Activated T-cell treated with anti-CD3 and anti-CD28 coated beads, Interleukin-2, amount 50 U/mL, for 72 hours (primary cell): ENCODE results near the gene TAC1. TPM values are rescaled to one million over a fixed set of nuclear protein-coding genes. Genes with fewer than 3 reads are reported as not detected.
"Not testable (repeated sequence)": the region's sequence is repeated elsewhere in the genome, so short reads cannot be mapped to it uniquely, and the experiment has no call there.

Source experiments
- ATAC-seq, 2 donors: fragments of 150-1000 bp; cut with Tn5 transposase; replicated peaks in 1 of 2; 2 replicates each; pipeline ENCODE4 v1.10.0; 2021; ENCODE audit warnings: moderate library complexity in 2 of 2, mild to moderate bottlenecking in 1 of 2
- DNase-seq, 2 donors: peaks; one replicate each; pipeline ENCODE4 v3.0.0; 2021 to 2022; ENCODE audit warnings: mixed read lengths in 1 of 2
- H3K27ac Mint-ChIP-seq: one replicate; pipeline ENCODE4 v1.8.0; 2022; ENCODE audit warnings: mild to moderate bottlenecking, moderate library complexity, mixed read lengths
- H3K27me3 Mint-ChIP-seq: one replicate; pipeline ENCODE4 v1.8.0; 2022; ENCODE audit warnings: low read depth, mixed read lengths
- H3K36me3 Mint-ChIP-seq, 2 donors: one replicate each; pipeline ENCODE4 v1.8.0; 2022; ENCODE audit warnings: mixed read lengths in 2 of 2, mild to moderate bottlenecking in 1 of 2; ENCODE audit not compliant: insufficient read depth in 2 of 2
- H3K4me1 Mint-ChIP-seq: one replicate; pipeline ENCODE4 v1.8.0; 2022; ENCODE audit warnings: low read depth, mixed read lengths
- H3K4me3 Mint-ChIP-seq, 2 donors: one replicate each; pipeline ENCODE4 v1.8.0; 2022; ENCODE audit warnings: mild to moderate bottlenecking in 2 of 2, mixed read lengths in 2 of 2, moderate library complexity in 2 of 2
- H3K9me3 Mint-ChIP-seq, 2 donors: one replicate each; pipeline ENCODE4 v1.8.0; 2022; ENCODE audit warnings: mixed read lengths in 2 of 2
- total RNA-seq, 2 donors: library from RNA; stranded (reverse); gene quantifications; one replicate each; pipeline ENCODE4 v1.2.3, GENCODE V29; 2022

Gene TAC1
- total RNA-seq, 2 donors from 2014 or later: 3.0 to 3.2 TPM

- Mint-ChIP-seq H3K9me3 (no peaks in the 10 kb centered on the region), H3K36me3 (no peaks in the 10 kb centered on the region), H3K27me3 (no peaks in the 10 kb centered on the region), H3K4me1 (no peaks in the 10 kb centered on the region), H3K4me3 (no peak overlapping the region), H3K27ac (no peak overlapping the region)
- ATAC-seq (no peak), DNase-seq (no peak)
Observed at GRCh38 chr7:97752215-97752614, 20.3 kb downstream of the TAC1 start.

GRCh38 chr7:97757824-97758223, 25.9 kb downstream of the TAC1 start:
- H3K27ac Mint-ChIP-seq: no peak overlapping the region
- no peaks in the 10 kb centered on the region for H3K9me3 Mint-ChIP-seq
- H3K4me3 Mint-ChIP-seq: no peak overlapping the region
- no peaks in the 10 kb centered on the region for H3K4me1 Mint-ChIP-seq
- no peaks in the 10 kb centered on the region for H3K27me3 Mint-ChIP-seq
- ATAC-seq (no peak), DNase-seq (no peak)
- no peaks in the 10 kb centered on the region for H3K36me3 Mint-ChIP-seq

- no peaks in the 10 kb centered on the region for H3K4me1 Mint-ChIP-seq
- ATAC-seq: no peak
- H3K9me3 Mint-ChIP-seq: no peaks in the 10 kb centered on the region
Observed at GRCh38 chr7:97770850-97771249, 39.0 kb downstream of the TAC1 start.

GRCh38 chr7:97771576-97771975, 39.7 kb downstream of the TAC1 start:
- H3K9me3 Mint-ChIP-seq: no peaks in the 10 kb centered on the region
- H3K27ac Mint-ChIP-seq: no peak overlapping the region
- H3K4me3 Mint-ChIP-seq: no peak overlapping the region
- no peak for ATAC-seq
- no peaks in the 10 kb centered on the region for H3K27me3 Mint-ChIP-seq
- H3K36me3 Mint-ChIP-seq: no peaks in the 10 kb centered on the region
- H3K4me1 Mint-ChIP-seq: no peaks in the 10 kb centered on the region
- no peak for DNase-seq

More at GRCh38 chr7:97770850-97771249, 39.0 kb downstream of the TAC1 start:
- DNase-seq: no peak
- Mint-ChIP-seq H3K4me3 (no peak overlapping the region), H3K36me3 (no peaks in the 10 kb centered on the region), H3K27ac (no peak overlapping the region), H3K27me3 (no peaks in the 10 kb centered on the region)

- Mint-ChIP-seq H3K4me1 (no peaks in the 10 kb centered on the region), H3K4me3 (no peak overlapping the region), H3K36me3 (no peaks in the 10 kb centered on the region), H3K27ac (no peak overlapping the region), H3K9me3 (no peaks in the 10 kb centered on the region), H3K27me3 (no peaks in the 10 kb centered on the region)
- ATAC-seq (no peak), DNase-seq (no peak)
Observed at GRCh38 chr7:97772045-97772901, 40.4 kb downstream of the TAC1 start.

GRCh38 chr7:97786398-97786797, 54.5 kb downstream of the TAC1 start:
- H3K27ac Mint-ChIP-seq, H3K36me3 Mint-ChIP-seq, DNase-seq, H3K27me3 Mint-ChIP-seq, H3K4me3 Mint-ChIP-seq, H3K9me3 Mint-ChIP-seq, H3K4me1 Mint-ChIP-seq, ATAC-seq: not testable (repeated sequence)

Other genes starting within 250 kb of the TAC1 start
- gene ASNS, start 140.3 kb downstream of the TAC1 start, total RNA-seq: 100 to 1,000 TPM; 338 to 383 TPM